Stomach (tissue), 4 donors: Measurements from ENCODE around the gene DNAJC3.

Source experiments
- POLR2A ChIP-seq, 4 donors: fragments of 450-650 bp; IDR thresholded peaks; one replicate each; pipeline ENCODE4 v1.6.1; 2016; ENCODE audit warnings: antibody characterized with exemption in 4 of 4, control low read depth in 2 of 4, mild to moderate bottlenecking in 1 of 4, moderate library complexity in 1 of 4
- POLR2AphosphoS5 ChIP-seq, 3 donors: sonication (generic); formaldehyde crosslinking; IDR thresholded peaks; one replicate each; pipeline ENCODE4 v1.6.1; 2016; ENCODE audit warnings: antibody characterized with exemption in 3 of 3
- TF ChIP-seq, protein P1 (sequence below), 7 experiments: fragments of 450-650 bp in 4 of 7; fragments of 200-600 bp in 3 of 7; sonication (generic) in 3 of 7; IDR thresholded peaks; one replicate each; pipeline ENCODE4 v1.5.1; 2016 to 2019; ENCODE audit warnings: antibody characterized with exemption in 7 of 7, control low read depth in 2 of 7, mild to moderate bottlenecking in 1 of 7

DNA sequence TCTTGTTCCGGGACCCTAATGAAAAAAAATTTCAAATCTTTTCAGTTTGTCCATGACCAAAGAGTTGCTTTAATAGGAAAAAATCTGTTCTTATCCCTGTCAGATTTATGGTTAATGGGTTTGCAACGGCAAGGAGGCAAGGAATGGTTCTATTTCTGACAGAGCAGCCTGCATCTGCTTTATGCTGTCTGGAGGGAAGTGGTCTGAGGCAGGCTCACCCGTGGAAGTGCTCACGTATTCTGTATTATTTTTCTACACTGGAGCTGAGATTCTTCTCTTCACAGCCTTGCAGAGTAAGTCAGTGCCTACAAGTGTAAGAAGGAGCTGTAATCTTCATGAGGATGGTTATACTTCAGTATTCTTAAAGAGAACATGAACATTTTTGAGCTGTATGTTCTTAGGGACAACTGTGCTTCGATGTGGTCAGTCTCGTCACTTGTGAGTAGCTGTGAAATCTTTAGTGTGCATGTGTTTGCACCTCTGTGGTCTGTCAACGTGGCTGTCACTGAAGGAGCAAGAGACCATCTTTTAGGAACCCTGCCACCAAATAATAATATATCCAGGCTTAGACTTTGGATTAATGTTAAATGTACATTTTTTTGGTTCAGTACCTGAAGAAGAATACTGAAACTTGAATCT is 114.3 kb downstream of the DNAJC3 start:
- TF ChIP-seq, protein P1, sequence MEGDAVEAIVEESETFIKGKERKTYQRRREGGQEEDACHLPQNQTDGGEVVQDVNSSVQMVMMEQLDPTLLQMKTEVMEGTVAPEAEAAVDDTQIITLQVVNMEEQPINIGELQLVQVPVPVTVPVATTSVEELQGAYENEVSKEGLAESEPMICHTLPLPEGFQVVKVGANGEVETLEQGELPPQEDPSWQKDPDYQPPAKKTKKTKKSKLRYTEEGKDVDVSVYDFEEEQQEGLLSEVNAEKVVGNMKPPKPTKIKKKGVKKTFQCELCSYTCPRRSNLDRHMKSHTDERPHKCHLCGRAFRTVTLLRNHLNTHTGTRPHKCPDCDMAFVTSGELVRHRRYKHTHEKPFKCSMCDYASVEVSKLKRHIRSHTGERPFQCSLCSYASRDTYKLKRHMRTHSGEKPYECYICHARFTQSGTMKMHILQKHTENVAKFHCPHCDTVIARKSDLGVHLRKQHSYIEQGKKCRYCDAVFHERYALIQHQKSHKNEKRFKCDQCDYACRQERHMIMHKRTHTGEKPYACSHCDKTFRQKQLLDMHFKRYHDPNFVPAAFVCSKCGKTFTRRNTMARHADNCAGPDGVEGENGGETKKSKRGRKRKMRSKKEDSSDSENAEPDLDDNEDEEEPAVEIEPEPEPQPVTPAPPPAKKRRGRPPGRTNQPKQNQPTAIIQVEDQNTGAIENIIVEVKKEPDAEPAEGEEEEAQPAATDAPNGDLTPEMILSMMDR (IDR thresholded peaks at IDR 0.05): no peak
- TF ChIP-seq POLR2AphosphoS5 (IDR thresholded peaks at IDR 0.05) (no peak), POLR2A (IDR thresholded peaks at IDR 0.05) (no peak)
